K562 (cell line): ENCODE results near the gene ZNRF2. TPM values are rescaled to one million over a fixed set of nuclear protein-coding genes. Genes with fewer than 3 reads are reported as not detected.

ENCODE experiments used
- ATAC-seq: fragments of 200-7000 bp; cut with Tn5 transposase; 3 replicates; pipeline ENCODE4 v1.9.1; 2020; ENCODE audit warnings: moderate library complexity
- BruUV-seq: library from RNA; stranded (reverse); fragments of 400-500 nt; replicated peaks from 2 replicates; lab custom pipeline; 2021; lab: Mats Ljungman, UMichigan
- CTCF ChIA-PET: fragments of 300-600 bp; formaldehyde crosslinking; extraction: SDS; loops from one replicate; lab custom pipeline; 2021; ENCODE audit warnings: low intra/inter-chr PET ratio; lab: Yijun Ruan, JAX
- POLR2A ChIA-PET: fragments of 300-600, 350-650 bp; sonication (Branson Sonifier 250); formaldehyde crosslinking; extraction: SDS; loops from one replicate; lab custom pipeline; 2021; ENCODE audit warnings: antibody characterized with exemption, inconsistent platforms; lab: Yijun Ruan, JAX
- DNase-seq, 4 experiments: peaks; one replicate each; pipeline versions ENCODE4 v3.0.0 to v3.0.0-alpha.2; 2011 to 2018; ENCODE audit warnings: low spot score in 3 of 4, mixed read lengths in 3 of 4; ENCODE audit errors: extremely low read depth in 1 of 4
- FAIRE-seq: peaks from 2 replicates; lab custom pipeline; 2011; peaks lifted over from hg19 to GRCh38; lab: Jason Lieb, UNC
- H2AFZ ChIP-seq: 2 replicates; pipeline ENCODE4 v1.6.0; 2011; ENCODE audit warnings: low read depth, low read length, control low read depth, inconsistent platforms
- H3K27ac ChIP-seq: fragments of 200-600 bp; 3 replicates; pipeline ENCODE4 v1.8.0; 2011; ENCODE audit warnings: low read depth, mild to moderate bottlenecking, control low read depth, inconsistent platforms, low read length, moderate library complexity, mixed read lengths; ENCODE audit errors: extremely low read depth
- H3K27me3 ChIP-seq, 2 experiments: fragments of 300-600 bp in 1 of 2; 2 replicates in 1 of 2; 3 replicates in 1 of 2; pipeline versions ENCODE4 v1.6.0 to v1.8.0; 2011; ENCODE audit warnings: inconsistent platforms in 2 of 2, low read length in 2 of 2, mild to moderate bottlenecking in 1 of 2, mixed read lengths in 1 of 2, moderate library complexity in 1 of 2; ENCODE audit not compliant: control insufficient read depth in 2 of 2, insufficient read depth in 2 of 2
- H3K36me3 ChIP-seq: fragments of 300-600 bp; 3 replicates; pipeline ENCODE4 v1.8.0; 2011; ENCODE audit warnings: mild to moderate bottlenecking, low read length, inconsistent platforms; ENCODE audit not compliant: control insufficient read depth, insufficient read depth
- H3K4me1 ChIP-seq, 2 experiments: fragments of 200-600 bp in 1 of 2; replicated peaks in 1 of 2; 2 replicates in 1 of 2; 3 replicates in 1 of 2; pipeline versions ENCODE4 v1.5.1 to v1.8.0; 2011; ENCODE audit warnings: inconsistent platforms in 2 of 2, low read length in 2 of 2, mild to moderate bottlenecking in 1 of 2, mixed read lengths in 1 of 2, moderate library complexity in 1 of 2; ENCODE audit not compliant: control insufficient read depth in 2 of 2, insufficient read depth in 2 of 2
- H3K4me2 ChIP-seq: 2 replicates; pipeline ENCODE4 v1.6.1; 2011; ENCODE audit warnings: low read length, control low read depth, inconsistent platforms, mixed read lengths; ENCODE audit not compliant: insufficient read depth
- H3K4me3 ChIP-seq: fragments of 200-600 bp; sonication (generic), shearing (Covaris generic); 2 replicates; pipeline ENCODE4 v1.5.1; 2016; ENCODE audit warnings: control low read depth, inconsistent platforms
- H3K79me2 ChIP-seq: fragments of 200-600 bp; 3 replicates; pipeline ENCODE4 v1.8.0; 2011; ENCODE audit warnings: low read length, inconsistent platforms; ENCODE audit not compliant: control insufficient read depth, insufficient read depth
- H3K9ac ChIP-seq, 2 experiments: 2 replicates each; pipeline versions ENCODE4 v1.6.0 to v1.6.1; 2011; ENCODE audit warnings: low read depth in 2 of 2, low read length in 2 of 2, control low read depth in 1 of 2, inconsistent platforms in 1 of 2, mild to moderate bottlenecking in 1 of 2, mixed read lengths in 1 of 2; ENCODE audit not compliant: insufficient read depth in 1 of 2
- H3K9me1 ChIP-seq: one replicate; pipeline ENCODE4 v1.6.0; 2011; ENCODE audit warnings: inconsistent platforms, mild to moderate bottlenecking, low read length, moderate library complexity; ENCODE audit not compliant: control insufficient read depth, insufficient read depth
- H3K9me3 ChIP-seq: replicated peaks from 2 replicates; pipeline ENCODE4 v1.5.1; 2011; ENCODE audit warnings: low read depth, low read length, inconsistent platforms; ENCODE audit not compliant: control insufficient read depth, insufficient read depth
- H4K20me1 ChIP-seq: replicated peaks from 2 replicates; pipeline ENCODE4 v1.6.1; 2011; ENCODE audit warnings: low read length, inconsistent platforms, mixed read lengths; ENCODE audit not compliant: control insufficient read depth, insufficient read depth
- CBFA2T3 ChIP-seq: fragments of 450-650 bp; IDR thresholded peaks from 2 replicates; pipeline ENCODE4 v1.6.1; 2017
- CBX3 ChIP-seq, 2 experiments: IDR thresholded peaks; 1 replicate in 1 of 2; 2 replicates in 1 of 2; pipeline ENCODE4 v1.6.1; 2012; ENCODE audit warnings: inconsistent platforms in 2 of 2, low read length in 2 of 2, borderline replicate concordance in 1 of 2, control low read depth in 1 of 2
- CEBPG ChIP-seq, 3 experiments: fragments of 200-800 bp in 1 of 3; sonication (Bioruptor generic) in 1 of 3; sonication (generic) in 1 of 3; formaldehyde crosslinking in 1 of 3; IDR thresholded peaks in 2 of 3; conservative IDR thresholded peaks in 1 of 3; 2 replicates each; pipeline versions ENCODE4 v1.6.1 to v1.8.0; 2016 to 2022; ENCODE audit warnings: missing compliant biosample characterization in 2 of 3, missing genetic modification characterization in 2 of 3, mild to moderate bottlenecking in 1 of 3, missing genetic modification reagents in 1 of 3
- EHMT2 ChIP-seq: fragments of 450-650 bp; IDR thresholded peaks from 2 replicates; pipeline ENCODE4 v1.6.1; 2018; ENCODE audit warnings: antibody characterized with exemption
- MEIS2 ChIP-seq: fragments of 450-650 bp; IDR thresholded peaks from 2 replicates; pipeline ENCODE4 v1.6.1; 2014; ENCODE audit warnings: mild to moderate bottlenecking; ENCODE audit not compliant: partially characterized antibody
- SP2 ChIP-seq: IDR thresholded peaks from 2 replicates; pipeline ENCODE4 v1.6.1; 2011; ENCODE audit warnings: mild to moderate bottlenecking, low read depth, low read length, moderate library complexity; ENCODE audit not compliant: poor library complexity, severe bottlenecking; ENCODE audit errors: extremely low read depth
- ZNF232 ChIP-seq: sonication (generic); formaldehyde crosslinking; IDR thresholded peaks from 2 replicates; pipeline ENCODE4 v1.8.0; 2022; ENCODE audit warnings: mild to moderate bottlenecking, missing genetic modification reagents
- ZNF239 ChIP-seq: fragments of 250-450 bp; sonication (Bioruptor Pico); IDR thresholded peaks from 2 replicates; pipeline ENCODE4 v1.4.0; 2020; ENCODE audit warnings: mild to moderate bottlenecking
- ZNF436 ChIP-seq: fragments of 250-450, 450-650 bp; sonication (Bioruptor Pico); formaldehyde crosslinking; IDR thresholded peaks from 2 replicates; pipeline ENCODE4 v1.7.0; 2020; ENCODE audit warnings: mild to moderate bottlenecking
- WGBS: fragments of 100-300 bp; shearing (Covaris generic); methylation state at CpG from one replicate; pipeline ENCODE4 v1.1.6; 2016; ENCODE audit warnings: low coverage, mixed read lengths; ENCODE audit not compliant: insufficient coverage; ENCODE audit errors: missing lambda C conversion rate; 5-methylcytosine and 5-hydroxymethylcytosine counted together
- in situ Hi-C: fragments of 300-500 bp; cut with MboI; formaldehyde crosslinking; loops from 4 replicates; pipeline ENCODE4 v1.15.0; 2018; ENCODE audit warnings: inconsistent platforms, mixed read lengths
- intact Hi-C: fragments of 100-400 bp; cut with micrococcal nuclease; formaldehyde crosslinking; loops from 2 replicates; pipeline ENCODE4 v1.14.2; 2022
- polyA plus RNA-seq, 8 experiments: library from polyadenylated mRNA; depleted of rRNA in 4 of 8; stranded (reverse) in 5 of 8; unstranded in 3 of 8; fragments of >200 nt; fragmentation: Nextera tagmentation in 2 of 8; fragmentation: Illumina TruSeq in 1 of 8; extraction: Ambion mirVana in 2 of 8; extraction: Trizol in 1 of 8; gene quantifications; 2 replicates each; pipeline versions ENCODE4 v1.2.1 to v1.2.3, GENCODE V29; 2011 to 2014; ENCODE audit warnings: inconsistent platforms in 1 of 8, missing spikeins in 1 of 8
- total RNA-seq, 7 experiments: library from RNA; depleted of rRNA in 6 of 7; stranded (reverse); fragments of >200 nt in 6 of 7; fragmentation: Illumina TruSeq in 2 of 7; extraction: Trizol in 2 of 7; gene quantifications; 2 replicates each; pipeline versions ENCODE4 v1.2.1 to v1.2.3, GENCODE V29; 2011 to 2021; ENCODE audit warnings: low replicate concordance in 1 of 7
- TF ChIP-seq, protein P1 (sequence below): fragments of 250-450 bp; sonication (Bioruptor Pico); IDR thresholded peaks from 2 replicates; pipeline ENCODE4 v1.5.0; 2021
- TF ChIP-seq, protein P2 (sequence below): fragments of 450-650 bp; IDR thresholded peaks from 2 replicates; pipeline ENCODE4 v1.6.1; 2016
- TF ChIP-seq, protein P3 (sequence below): sonication (generic); formaldehyde crosslinking; IDR thresholded peaks from 2 replicates; pipeline ENCODE4 v1.8.0; 2022; ENCODE audit warnings: mild to moderate bottlenecking, missing genetic modification reagents
- TF ChIP-seq, protein P4 (sequence below): fragments of 250-450 bp; sonication (Bioruptor Pico); IDR thresholded peaks from 2 replicates; pipeline ENCODE4 v1.9.0; 2021; ENCODE audit warnings: mild to moderate bottlenecking
- TF ChIP-seq, protein P5 (sequence below): IDR thresholded peaks from 3 replicates; pipeline ENCODE4 v1.6.1; 2011; ENCODE audit warnings: borderline replicate concordance, mild to moderate bottlenecking, moderate library complexity; ENCODE audit not compliant: insufficient read length; ENCODE audit errors: extremely low read depth

Gene ZNRF2
- total and polyA plus RNA-seq, 9 of the 15 experiments (the other 6 are each of a cell fraction or from before 2014, with no cell fraction given), result 1.1 to 13.9 (median 5.5) TPM

DNA sequence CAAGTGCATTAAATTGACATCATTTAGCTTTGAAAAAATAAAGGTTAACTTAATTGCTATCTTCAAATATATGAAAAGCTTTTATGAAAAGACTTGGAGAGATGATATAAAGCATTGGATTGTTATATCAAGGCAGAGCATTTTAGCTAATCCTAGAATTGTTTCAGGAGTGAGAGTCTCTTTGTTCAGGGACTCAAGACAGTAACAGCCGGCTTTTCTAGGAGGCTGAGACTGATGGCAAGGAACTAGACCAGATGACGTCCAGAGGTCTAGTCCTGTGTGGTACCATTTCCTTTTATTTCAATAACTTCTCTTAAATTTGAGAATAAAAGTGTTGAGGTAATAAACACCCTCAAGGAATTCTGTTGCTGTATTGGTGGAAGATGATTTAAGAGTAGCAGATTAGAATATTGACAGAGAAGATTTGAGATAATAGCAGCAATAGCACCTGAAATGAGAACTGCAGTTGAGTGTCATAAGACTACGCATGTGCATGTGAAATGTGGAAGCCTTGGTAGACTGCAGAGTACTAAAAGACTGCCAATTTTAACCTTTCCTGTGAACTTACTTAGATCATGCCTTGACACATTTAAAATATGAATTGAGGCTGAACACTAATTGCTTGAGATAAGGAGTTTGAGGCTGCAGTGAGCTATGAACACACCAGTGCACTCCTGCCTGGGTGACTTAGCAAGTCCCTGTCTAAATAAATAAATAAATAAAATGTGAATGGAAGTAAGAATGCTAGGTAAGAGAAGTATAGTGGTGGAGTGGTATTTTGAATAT is 79.6 kb downstream of the ZNRF2 start:
- no TSS peak for BruUV-seq
- ATAC-seq, result peak; percentile 88
- no peaks in the 10 kb centered on the region for H3K79me2 ChIP-seq
- 22% methylated on average over 3 of the region's 3 CpGs for WGBS
- in situ Hi-C loops, result no loop called here
- no peak overlapping the region for H2AFZ ChIP-seq
- H4K20me1 ChIP-seq, result no peaks in the 10 kb centered on the region
- intact Hi-C loops, result no loop called here
- ChIA-PET CTCF (interaction anchor here (0.7 kb wide), 1 partner anchor 200 kb away, joined by 3 read pairs; no protein-coding TSS in a partner anchor), POLR2A (interaction anchor here (0.8 to 1.7 kb wide), 4 partner anchors 9 to 20 kb away, joined by 3 to 10 read pairs (median 4); no protein-coding TSS in a partner anchor)
- H3K36me3 ChIP-seq, result no peaks in the 10 kb centered on the region
- peaks cover 0 to 10% of the 10 kb centered on the region in 2 experiments; a peak in 3 of 5 replicates for H3K4me1 ChIP-seq
- DNase-seq, result peak in 1 of 4 experiments; percentile 59
- H3K9me3 ChIP-seq, result no peaks in the 10 kb centered on the region
- peak overlapping the region; percentile 24; the same call in 1 of the 3 replicates for H3K27ac ChIP-seq
- H3K4me2 ChIP-seq, result no peak overlapping the region; the same call in 1 of the 2 replicates
- H3K4me3 ChIP-seq, result no peak overlapping the region
- H3K9ac ChIP-seq, result no peak overlapping the region
- H3K27me3 ChIP-seq, result no peaks in the 10 kb centered on the region
- FAIRE-seq, result peak; percentile 84
- H3K9me1 ChIP-seq, result no peaks in the 10 kb centered on the region
- TF ChIP-seq ZNF436 (CRISPR knock-in tag) (no peak), ZNF239 (CRISPR knock-in tag) (no peak), EHMT2 (no peak), SP2 (no peak), MEIS2 (peak; percentile 72), CBX3 (IDR thresholded peaks at IDR 0.05; ENCODE audit: borderline replicate concordance in 1 of 2, low read length in 2 of 2) (no peak), CEBPG (CRISPR knock-in tag; IDR thresholded peaks at IDR 0.05) (no peak), CEBPG (tag; conservative IDR thresholded peaks at IDR 0.05 in 1 of 2, IDR thresholded peaks at IDR 0.05 in 1 of 2) (no peak), ZNF232 (CRISPR knock-in tag) (no peak), CBFA2T3 (peak; percentile 70)
- TF ChIP-seq, protein P1, sequence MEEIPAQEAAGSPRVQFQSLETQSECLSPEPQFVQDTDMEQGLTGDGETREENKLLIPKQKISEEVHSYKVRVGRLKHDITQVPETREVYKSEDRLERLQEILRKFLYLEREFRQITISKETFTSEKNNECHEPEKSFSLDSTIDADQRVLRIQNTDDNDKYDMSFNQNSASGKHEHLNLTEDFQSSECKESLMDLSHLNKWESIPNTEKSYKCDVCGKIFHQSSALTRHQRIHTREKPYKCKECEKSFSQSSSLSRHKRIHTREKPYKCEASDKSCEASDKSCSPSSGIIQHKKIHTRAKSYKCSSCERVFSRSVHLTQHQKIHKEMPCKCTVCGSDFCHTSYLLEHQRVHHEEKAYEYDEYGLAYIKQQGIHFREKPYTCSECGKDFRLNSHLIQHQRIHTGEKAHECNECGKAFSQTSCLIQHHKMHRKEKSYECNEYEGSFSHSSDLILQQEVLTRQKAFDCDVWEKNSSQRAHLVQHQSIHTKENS, result no peak
- TF ChIP-seq, protein P2, sequence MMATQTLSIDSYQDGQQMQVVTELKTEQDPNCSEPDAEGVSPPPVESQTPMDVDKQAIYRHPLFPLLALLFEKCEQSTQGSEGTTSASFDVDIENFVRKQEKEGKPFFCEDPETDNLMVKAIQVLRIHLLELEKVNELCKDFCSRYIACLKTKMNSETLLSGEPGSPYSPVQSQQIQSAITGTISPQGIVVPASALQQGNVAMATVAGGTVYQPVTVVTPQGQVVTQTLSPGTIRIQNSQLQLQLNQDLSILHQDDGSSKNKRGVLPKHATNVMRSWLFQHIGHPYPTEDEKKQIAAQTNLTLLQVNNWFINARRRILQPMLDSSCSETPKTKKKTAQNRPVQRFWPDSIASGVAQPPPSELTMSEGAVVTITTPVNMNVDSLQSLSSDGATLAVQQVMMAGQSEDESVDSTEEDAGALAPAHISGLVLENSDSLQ, result peak; percentile 30; the same call in 1 of the 2 replicates
- TF ChIP-seq, protein P3, sequence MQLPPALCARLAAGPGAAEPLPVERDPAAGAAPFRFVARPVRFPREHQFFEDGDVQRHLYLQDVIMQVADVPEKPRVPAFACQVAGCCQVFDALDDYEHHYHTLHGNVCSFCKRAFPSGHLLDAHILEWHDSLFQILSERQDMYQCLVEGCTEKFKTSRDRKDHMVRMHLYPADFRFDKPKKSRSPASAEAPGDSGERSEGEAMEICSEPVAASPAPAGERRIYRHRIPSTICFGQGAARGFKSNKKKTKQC (CRISPR knock-in tag), result no peak
- TF ChIP-seq, protein P4, sequence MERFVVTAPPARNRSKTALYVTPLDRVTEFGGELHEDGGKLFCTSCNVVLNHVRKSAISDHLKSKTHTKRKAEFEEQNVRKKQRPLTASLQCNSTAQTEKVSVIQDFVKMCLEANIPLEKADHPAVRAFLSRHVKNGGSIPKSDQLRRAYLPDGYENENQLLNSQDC (CRISPR knock-in tag), result no peak
- TF ChIP-seq, protein P5, sequence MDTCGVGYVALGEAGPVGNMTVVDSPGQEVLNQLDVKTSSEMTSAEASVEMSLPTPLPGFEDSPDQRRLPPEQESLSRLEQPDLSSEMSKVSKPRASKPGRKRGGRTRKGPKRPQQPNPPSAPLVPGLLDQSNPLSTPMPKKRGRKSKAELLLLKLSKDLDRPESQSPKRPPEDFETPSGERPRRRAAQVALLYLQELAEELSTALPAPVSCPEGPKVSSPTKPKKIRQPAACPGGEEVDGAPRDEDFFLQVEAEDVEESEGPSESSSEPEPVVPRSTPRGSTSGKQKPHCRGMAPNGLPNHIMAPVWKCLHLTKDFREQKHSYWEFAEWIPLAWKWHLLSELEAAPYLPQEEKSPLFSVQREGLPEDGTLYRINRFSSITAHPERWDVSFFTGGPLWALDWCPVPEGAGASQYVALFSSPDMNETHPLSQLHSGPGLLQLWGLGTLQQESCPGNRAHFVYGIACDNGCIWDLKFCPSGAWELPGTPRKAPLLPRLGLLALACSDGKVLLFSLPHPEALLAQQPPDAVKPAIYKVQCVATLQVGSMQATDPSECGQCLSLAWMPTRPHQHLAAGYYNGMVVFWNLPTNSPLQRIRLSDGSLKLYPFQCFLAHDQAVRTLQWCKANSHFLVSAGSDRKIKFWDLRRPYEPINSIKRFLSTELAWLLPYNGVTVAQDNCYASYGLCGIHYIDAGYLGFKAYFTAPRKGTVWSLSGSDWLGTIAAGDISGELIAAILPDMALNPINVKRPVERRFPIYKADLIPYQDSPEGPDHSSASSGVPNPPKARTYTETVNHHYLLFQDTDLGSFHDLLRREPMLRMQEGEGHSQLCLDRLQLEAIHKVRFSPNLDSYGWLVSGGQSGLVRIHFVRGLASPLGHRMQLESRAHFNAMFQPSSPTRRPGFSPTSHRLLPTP, result no peak
